HG02571 (cell line): ENCODE results near the gene CHMP6.

ENCODE experiments used
- ATAC-seq: cut with Tn5 transposase; IDR thresholded peaks from one replicate; pipeline ENCODE4 v1.9.1; 2021; ENCODE audit warnings: mild to moderate bottlenecking, moderate library complexity; ENCODE audit not compliant: unreplicated experiment

The CHMP6 gene

DNA sequence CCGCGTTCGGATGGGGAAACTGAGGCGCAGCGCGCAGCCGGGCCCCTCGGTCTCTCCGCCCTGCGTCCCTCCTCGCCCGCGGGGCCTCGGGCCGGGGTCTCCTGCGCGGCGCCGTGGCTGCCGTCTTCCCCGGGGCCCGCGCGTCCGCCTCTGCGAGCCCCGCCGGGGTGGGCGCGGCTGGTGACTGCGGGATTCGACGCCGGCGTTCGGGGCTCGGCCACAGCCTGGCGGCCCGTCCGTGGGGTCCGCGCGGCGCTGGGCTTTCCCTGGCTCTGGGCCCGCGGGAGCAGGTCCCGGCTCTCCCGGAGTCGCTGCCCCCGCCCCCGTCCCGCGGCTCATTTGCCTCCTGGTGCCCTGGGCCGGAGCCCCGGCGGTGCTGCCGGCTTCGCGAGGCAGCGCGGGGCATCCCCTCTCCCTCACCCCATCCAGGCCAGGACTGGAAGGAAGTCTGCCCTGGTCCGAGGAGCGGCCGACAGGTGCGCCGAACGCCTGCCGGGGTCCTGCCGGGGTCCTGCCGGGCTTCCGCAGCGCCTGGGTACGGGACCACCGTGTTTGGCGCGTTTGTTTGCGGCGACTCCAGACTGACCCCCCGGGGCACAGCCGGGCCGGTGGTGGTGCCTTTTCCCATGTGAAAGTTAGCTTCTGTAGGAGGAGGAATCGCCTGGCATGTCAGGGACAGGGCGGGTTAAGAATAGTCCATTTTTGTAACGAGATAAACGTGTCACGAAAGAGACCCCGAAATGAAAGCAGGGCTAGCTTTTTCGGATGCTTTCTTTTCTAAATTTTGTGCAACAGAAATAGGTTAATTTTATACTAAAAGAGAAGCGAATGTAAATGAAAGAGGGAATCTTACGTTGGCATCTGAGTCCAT is 671 bp downstream of the CHMP6 start:
- peak; percentile 6 for ATAC-seq

DNA sequence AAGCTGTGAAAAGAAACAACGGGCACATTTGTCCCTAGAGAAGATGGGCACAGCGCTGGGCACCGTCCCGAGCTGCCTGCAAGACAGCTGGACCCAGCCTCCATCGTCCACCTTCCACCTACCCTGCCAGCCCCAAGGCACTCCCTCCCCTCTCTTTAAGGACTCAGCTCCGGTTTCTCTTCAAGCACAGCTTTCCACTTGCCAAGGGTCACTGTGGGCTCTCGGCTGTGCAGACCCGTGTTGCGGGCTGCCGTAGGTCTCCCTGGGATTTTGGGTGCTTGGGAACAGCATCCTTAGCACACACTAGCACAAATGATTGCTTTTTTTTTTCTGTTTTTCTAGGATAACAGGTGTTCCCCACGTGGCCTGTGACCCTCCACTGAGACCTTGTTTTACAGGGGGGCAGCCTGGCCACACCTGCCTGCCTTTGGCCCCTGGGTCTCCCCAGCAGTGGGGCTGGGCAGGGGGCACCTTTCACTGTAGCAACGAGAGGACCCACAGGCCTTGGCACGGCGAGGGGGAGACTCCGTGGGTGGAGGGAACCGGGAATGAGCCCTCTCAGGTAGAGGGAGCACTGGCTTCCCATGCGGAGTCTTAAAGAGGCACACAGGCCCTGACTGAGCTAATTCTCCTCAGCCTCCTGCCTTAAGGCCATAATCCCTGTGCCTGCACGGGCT is 1.4 kb downstream of the CHMP6 start:
- ATAC-seq, result no peak

DNA sequence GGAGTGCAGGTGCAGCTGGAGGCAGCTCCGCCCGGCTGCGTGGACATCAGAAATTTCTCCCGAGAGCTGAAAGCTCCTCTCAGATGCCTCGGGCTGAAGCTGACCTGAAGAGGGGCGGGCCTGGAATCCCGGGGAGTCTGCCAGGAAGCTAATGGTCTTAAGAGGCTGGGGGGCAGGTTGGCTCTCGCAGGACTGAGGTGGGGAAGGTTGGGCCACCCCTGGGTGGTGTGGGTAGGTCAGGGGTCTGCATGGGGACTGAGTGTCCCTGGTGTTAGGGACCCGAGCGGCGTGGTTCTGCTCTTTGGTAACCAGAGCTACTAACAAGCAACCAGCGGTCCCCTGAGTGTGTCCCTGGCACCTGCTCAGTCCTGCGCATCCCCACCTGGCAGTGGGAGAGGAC is 3.5 kb downstream of the CHMP6 start:
- ATAC-seq, result no peak

DNA sequence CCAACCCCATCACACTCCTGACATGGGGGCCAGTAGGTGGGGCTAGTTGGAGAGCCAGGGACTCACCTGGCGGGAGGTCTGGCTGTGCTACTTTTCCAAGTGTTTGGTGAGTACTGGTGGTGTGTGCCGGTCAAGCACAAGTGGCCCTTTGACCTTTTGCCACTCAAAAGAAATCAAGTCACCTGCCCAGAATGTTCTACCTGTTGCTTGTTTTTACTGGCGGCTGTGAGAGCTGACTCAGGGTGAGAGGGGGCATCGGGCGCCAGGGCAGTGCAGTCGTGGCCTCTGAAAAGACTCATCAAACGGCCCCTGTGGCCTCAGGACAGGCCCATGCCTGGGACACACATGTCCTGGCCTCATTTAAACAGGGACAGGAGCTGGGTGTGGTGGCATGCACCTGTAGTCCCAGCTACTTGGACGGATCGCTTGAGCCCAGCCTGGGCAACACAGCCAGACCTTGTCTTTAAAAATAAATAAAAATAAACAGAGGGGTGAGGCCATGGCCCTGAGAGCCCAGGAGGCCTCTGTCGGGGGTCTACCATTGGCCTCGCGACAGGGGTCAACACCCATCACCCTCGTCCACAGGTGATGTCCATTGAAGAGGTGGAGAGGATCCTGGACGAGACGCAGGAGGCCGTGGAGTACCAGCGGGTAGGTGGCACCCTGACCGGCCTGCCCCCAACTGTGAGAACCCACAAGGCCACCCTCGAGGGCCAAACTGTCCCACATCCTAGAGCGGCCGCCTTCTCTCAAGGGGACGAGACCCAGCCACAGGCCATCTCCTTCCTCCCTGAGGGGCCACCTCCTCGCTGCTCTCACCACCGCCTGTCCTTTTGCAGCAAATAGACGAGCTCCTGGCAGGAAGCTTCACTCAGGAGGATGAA is 5.0 kb downstream of the CHMP6 start:
- no peak for ATAC-seq

DNA sequence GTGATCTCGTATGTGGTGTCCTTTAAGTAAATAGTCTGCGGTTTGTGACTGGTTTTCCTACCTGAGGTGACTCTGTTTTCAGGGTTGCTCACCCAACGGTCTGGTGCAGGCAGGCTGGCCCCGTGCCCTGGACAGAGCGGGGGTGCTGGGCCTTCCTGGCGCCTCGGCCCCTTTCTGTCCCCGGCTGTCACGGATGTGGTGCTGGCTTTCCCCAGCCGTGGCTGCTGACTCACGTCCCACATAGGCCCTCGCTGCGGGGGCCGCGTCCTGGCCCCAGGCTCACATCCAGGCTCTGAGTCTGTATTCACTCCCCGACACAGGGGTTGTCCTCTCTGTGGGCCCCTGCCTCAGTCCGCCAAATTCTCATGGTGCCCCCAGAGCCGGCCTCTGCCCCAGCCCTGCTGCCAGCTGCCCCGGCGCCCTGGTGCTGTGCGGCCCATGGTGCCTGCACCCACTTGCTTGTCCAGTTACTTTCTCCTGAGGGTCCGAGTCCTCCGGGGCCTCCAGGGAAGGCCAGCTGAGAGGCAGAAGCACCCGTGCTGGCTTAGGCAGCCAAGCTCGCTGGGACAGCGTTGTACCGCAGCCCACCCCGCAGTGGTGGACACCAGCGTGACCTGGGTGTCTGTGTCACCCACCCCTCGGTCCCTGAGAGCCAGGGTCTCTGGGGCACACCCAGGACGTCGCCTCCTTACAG is 5.9 kb downstream of the CHMP6 start:
- ATAC-seq, result no peak

DNA sequence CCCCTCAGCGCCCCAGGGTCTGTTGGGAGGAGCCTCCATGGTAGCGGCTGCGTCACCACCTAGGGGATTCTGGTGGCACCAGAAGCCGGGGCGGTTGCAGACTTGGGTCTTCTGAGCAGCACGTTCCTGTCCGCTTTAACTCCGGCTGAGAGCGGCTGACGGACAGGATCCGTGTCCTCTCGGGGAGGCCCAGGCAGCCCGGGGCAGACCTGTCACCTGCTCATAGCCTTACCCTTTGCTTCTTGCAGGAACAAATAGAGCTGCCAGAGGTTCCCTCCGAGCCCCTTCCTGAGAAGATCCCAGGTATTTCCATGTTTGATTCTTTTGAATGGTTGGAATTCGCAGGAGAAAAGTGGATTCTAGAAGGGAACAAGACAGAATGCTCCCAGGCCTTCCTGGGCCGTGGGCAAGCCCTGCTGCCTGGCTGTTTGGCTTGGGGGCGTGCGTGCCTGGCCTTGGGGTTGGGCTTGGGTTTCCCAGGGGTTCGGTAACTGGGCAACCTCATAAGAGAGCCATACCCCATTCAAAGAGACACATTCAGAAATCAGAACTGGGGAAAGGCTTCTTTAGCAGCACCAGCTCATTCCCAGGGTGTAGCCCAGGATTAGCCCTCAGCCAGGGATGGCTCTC is 6.6 kb downstream of the CHMP6 start:
- no peak for ATAC-seq

DNA sequence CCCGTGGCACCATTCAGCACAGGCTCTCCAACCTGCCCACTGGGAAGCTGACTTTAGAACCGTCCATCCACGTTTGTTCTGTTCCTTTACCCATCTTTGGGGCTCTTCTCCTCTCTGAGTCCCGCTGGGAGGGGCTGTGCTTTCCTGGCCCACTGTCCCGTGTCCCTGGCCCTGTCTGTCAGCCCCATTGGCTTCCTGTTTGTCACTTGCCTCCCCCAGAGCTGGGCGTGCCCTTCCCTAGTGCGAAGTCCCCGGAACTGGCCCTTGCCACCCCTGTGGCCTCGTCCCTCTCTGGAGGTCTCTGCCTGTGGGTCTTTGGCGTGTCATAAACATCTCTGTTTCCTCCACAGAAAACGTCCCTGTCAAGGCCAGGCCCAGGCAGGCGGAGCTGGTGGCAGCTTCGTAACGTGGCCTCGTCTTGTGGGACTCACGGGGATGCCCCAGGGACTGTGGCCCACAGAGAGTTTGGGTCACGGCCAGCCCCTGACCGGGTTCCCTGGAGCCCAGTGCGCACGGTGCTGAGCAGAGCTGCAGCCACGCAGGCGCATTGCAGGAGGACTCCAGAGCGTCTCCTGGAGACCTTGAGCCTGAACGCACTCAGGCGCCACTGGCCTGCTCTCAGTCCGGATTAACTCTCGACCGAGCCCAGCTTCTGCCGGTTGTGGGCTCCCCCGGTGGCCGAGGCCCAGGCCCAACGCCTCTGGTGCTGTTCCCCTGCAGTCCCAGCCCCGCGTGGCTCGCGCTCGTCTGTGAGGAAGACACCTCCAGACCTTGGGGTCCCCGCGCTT is 7.3 kb downstream of the CHMP6 start:
- no peak for ATAC-seq

DNA sequence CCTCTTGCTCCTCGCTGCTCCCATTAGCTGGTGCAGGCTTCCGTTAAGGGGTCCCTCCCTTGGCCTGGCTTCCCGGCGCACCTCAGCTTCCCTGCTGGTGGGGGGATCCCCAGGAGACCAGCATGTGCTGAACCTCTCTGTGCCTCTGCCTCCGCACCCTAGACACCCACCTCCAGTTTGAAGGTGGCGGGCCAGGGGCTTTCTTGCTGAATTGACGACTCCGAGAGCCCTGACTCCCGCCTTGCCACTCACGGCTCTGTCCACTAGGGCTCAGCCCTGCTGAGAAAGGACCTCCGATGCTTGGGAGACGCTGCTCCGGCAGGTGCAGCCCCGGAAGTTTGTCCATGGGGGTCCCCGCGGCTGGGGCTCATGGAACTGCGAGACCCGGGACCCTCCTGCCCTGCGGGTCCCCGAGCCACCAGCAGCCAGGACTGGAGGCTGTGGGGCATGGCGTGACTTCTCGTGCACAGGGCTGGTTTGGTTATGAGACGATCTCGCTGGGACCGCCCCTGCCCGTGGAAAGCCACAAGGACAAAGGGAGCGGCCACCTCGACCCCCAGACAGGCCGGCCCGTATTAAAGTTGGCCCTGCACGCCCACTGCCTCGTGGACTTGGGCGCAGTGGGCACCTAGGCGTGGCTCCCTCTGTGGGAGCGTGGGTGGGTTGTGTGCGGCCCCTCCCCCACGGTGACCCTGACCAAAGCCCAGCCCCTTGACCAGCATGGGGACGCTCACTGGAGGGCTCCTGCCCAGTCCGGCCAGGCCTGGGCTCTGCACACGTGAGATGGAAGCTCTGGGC is 8.1 kb downstream of the CHMP6 start:
- no peak for ATAC-seq

DNA sequence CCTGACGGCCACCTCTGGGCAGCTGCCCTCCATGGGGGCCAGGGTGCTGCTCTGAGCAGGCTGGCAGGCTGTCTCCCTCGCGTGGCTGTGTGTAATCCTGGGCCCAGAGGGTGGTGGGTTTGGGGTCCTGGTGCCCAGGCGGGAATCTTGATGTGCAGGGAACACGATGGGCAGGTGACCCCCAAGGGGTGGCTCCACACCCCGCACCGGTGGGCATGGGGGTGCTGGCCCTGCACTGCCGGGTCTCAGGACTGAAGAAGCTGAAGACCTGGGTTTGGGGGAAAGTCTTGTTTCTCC is 8.6 kb downstream of the CHMP6 start:
- no peak for ATAC-seq

DNA sequence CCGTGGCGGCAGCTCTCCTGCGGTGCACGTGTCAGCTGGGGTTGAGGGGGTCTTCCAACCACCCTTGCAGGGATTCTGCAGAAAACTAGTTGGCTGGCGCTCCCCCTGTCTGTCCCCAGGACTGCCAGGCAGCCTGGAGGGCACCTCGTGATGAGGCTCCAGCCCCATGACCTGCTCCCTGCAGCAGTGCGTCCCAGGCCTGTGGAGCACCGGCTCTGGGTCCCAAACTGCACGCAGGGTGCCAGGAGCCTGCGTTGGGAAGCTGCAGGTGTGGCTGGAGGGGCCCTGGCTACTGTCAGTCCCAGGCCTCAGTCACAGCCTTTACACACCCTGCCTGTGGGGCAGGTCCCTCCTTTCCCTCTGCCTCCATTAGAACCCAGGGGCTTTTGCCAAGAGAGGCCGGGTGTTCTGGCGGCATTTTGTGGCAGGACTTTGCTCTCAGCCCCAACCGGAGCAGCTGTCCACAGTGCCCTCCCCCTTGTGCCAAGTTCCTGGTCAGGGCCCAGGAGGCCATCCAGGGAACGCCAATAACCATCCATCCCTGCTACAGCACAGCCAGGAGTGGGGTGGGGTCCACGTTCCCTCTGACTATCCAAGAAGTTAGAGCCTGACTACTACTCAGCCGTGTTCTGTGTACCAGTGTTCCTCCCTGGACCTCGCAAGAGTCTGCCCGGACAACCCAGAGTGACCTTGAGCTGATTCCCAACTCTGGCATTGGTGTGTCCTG is 9.2 kb downstream of the CHMP6 start:
- ATAC-seq, result no peak

DNA sequence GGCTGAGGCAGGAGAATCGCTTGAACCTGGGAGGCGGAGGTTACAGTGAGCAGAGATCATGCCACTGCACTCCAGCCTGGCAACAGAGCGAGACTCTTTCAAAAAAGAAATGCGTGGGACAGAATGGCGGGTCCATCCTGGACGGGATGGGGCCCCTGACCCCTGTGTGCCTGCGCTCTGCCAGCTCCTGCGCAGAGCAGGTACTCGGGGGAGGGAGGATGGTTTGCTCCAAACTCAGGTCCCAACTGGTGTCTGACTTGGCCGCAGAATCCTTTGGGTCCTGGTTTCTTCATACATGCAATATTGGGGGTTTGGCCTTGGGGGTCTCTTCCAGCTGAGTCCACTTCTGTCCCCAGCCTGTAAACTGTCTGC is 10.4 kb downstream of the CHMP6 start:
- ATAC-seq, result no peak

DNA sequence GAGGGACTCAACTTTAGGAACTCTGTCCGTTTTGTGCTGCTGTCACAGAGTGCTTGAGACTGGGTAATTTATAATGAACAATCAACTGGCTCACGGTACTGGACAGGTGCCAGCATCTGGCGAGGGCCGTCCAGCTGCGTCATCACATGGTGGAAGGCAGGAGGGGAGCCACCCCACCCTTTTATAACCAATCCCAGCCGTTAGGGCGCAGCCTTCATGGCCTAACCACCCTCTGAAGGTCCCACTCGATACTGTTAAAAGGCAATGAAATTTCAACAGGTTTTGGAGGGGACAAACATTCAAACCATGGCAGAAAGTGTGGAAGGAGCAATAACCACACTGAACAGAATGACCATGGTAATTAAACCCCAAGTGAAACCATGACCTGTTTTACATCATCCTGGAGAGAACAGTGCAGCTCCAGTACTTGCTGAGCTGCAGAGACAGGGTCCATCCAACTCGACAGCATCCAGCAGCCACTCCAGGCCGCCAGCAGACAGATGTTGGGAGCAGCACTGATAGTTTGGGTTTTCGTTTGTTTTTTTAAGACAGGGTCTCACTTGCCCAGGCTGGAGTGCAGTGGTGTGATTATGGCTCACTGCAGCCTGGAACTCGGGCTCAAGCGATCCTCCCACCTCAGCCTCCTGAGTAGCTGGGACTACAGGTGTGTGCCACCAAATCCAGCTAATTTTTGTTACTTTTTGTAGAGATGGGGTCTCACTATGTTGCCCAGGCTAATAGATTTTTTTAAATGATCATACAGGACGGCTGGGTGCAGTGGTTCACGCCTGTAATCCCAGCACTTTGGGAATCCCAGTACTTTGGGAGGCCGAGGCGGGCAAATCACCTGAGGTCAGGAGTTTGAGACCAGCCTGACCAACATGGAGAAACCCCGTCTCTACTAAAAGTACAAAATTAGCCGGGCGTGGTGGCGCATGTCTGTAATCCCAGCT is 11.0 kb downstream of the CHMP6 start:
- ATAC-seq, result no peak

DNA sequence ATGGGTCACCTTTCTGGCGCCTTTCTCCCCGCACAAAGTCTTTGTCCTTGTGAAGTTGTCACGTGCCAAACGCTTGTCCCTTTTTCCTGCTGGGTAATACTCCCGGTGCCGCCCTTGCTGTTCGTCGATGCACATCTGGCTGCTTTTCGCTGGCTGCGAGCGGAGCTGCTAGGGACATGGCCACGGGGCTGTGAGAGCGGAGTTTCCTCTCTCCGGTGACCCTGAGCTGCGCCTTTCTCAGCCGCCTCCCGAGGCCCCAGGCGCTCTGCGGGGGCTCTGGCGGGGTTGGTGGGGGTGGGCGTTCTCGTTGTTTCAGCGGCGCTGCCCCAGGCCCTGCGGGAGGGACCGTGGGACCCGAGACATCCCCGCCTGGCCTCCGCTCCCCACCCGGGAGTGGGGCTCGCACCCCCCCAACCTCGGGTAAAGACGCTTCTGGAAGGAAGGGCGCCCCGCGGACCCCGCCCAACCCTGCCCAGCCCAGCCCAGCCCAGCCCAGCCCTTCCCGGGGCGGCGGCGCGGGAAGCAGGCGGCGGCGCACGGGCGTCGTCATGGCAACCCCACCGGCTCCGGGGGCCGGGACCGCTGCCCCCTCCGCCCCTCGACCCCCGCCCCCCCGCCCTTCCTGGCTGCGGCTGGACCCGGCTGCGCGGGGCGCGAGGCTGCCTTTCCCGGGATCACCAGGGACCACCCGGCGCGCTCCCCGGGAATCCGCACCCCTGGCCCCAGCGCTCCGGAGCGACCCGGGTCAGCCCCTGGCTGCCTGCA is 12.3 kb downstream of the CHMP6 start:
- no peak for ATAC-seq

DNA sequence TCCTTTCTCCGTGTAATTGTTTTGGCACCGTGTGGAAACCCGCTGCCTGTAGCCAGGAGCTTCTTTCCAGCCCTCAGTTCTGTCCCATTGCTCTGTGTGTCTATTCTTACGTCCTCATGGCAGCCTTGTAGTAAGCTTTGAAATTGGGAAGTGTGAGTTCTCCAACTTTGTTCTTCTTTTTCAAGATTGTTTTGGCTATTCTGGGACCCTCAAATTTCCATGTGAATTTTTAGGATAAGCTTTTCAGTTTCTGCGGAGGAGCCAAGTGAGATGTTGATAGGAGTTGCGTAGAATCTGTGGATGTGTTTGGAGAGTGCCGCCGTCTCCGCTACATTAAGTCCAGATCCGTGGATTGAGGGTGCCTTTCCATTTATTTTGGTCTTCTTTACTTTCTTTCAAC is 15.2 kb downstream of the CHMP6 start:
- no peak for ATAC-seq

DNA sequence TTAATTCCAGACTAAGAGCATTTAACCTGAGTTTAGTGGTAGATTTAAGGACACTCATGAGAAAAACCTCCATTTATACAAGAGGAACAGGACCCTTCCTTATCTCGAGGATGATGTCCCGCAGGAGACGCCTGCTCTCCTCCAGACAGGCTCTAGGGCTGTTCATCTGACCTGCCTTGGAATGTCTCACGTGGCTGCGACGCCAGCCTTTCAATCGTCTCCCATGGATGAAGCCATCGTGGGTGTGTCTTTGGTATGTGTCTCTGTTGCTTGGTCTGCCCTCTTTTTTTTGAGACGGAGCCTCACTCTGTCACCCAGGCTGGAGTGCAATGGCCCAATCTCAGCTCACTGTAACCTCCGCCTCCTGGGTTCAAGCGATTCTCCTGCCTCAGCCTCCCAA is 16.5 kb downstream of the CHMP6 start:
- no peak for ATAC-seq

DNA sequence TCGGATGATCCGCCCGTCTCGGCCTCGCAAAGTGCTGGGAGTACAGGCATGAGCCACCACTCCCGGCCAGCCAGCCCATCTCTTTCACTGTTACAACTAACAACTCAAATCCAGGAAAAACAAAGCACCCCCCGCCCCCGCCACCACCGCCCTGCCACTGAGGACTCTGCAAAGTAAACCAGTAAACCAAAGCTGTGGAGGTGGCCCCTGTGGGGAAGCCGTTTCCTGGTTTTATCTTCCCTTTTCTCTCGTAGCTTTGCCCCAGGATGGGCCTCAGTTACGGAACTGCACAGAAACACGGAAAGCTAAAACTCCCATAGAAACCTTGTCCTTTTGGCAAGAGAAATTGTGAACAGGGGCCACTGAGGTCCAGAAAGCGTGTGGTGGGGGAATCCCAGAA is 17.5 kb downstream of the CHMP6 start:
- no peak for ATAC-seq

DNA sequence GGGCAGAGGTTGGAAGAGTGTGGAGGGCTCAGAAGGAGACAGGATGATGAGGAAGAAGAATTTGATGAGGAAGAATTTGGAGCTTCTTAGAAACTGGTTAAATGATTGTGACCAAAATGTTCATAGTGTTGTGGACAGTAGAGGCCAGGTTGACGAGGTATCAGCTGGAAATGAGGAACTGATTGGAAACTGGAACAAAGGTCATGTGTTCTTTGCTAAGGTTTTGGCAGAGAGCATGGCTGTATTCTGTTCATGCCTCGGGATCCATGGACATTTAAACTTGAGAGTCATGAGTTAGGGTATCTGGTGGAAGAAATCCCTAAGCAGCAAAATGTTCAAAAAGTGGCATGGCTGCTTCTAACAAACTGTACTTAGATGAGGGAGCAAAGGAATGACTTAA is 19.3 kb downstream of the CHMP6 start:
- no peak for ATAC-seq
